Measurements from ENCODE around the gene MAP1LC3B.

MAP1LC3B gene

GRCh38 chr16:87365021-87365713, 27.0 kb upstream of the MAP1LC3B start:
- TF ChIP-seq NFIC (IDR thresholded peaks at IDR 0.05) (no peak), EGR1 (IDR thresholded peaks at IDR 0.05) (no peak), EP300 (IDR thresholded peaks at IDR 0.05; ENCODE audit: borderline replicate concordance) (no peak), REST (IDR thresholded peaks at IDR 0.05; ENCODE audit: low read depth) (no peak), TAF1 (IDR thresholded peaks at IDR 0.05; ENCODE audit: low read depth) (no peak)

GRCh38 chr16:87366288-87366687, 25.8 kb upstream of the MAP1LC3B start:
- TF ChIP-seq CREB1 (IDR thresholded peaks at IDR 0.05; ENCODE audit: low read depth) (no peak), TEAD4 (IDR thresholded peaks at IDR 0.05) (no peak), NFIC (IDR thresholded peaks at IDR 0.05) (no peak), USF1 (IDR thresholded peaks at IDR 0.05) (no peak), TAF1 (IDR thresholded peaks at IDR 0.05; ENCODE audit: low read depth) (no peak), CEBPB (IDR thresholded peaks at IDR 0.05) (no peak), YY1 (IDR thresholded peaks at IDR 0.05; ENCODE audit: low read depth) (no peak), RAD21 (IDR thresholded peaks at IDR 0.05; ENCODE audit: low read depth) (no peak), EGR1 (IDR thresholded peaks at IDR 0.05) (no peak), MAX (IDR thresholded peaks at IDR 0.05) (no peak), TCF12 (IDR thresholded peaks at IDR 0.05; ENCODE audit: low read depth) (no peak), FOXM1 (IDR thresholded peaks at IDR 0.05; ENCODE audit: borderline replicate concordance, low read depth) (no peak), ZBTB7A (IDR thresholded peaks at IDR 0.05; ENCODE audit: low read depth) (no peak)

GRCh38 chr16:87366930-87367329, 25.2 kb upstream of the MAP1LC3B start:
- TF ChIP-seq RAD21 (IDR thresholded peaks at IDR 0.05; ENCODE audit: low read depth) (no peak), CREB1 (IDR thresholded peaks at IDR 0.05; ENCODE audit: low read depth) (no peak), FOXM1 (IDR thresholded peaks at IDR 0.05; ENCODE audit: borderline replicate concordance, low read depth) (no peak), EGR1 (IDR thresholded peaks at IDR 0.05) (no peak), EP300 (IDR thresholded peaks at IDR 0.05; ENCODE audit: borderline replicate concordance) (no peak), MAX (IDR thresholded peaks at IDR 0.05) (no peak), YY1 (IDR thresholded peaks at IDR 0.05; ENCODE audit: low read depth) (no peak), TCF12 (IDR thresholded peaks at IDR 0.05; ENCODE audit: low read depth) (no peak), NFIC (IDR thresholded peaks at IDR 0.05) (no peak), USF1 (IDR thresholded peaks at IDR 0.05) (no peak), TAF1 (IDR thresholded peaks at IDR 0.05; ENCODE audit: low read depth) (no peak)

GRCh38 chr16:87367529-87367928, 24.6 kb upstream of the MAP1LC3B start:
- TF ChIP-seq NFIC (IDR thresholded peaks at IDR 0.05) (no peak), TEAD4 (IDR thresholded peaks at IDR 0.05) (no peak), CREB1 (IDR thresholded peaks at IDR 0.05; ENCODE audit: low read depth) (no peak), RAD21 (IDR thresholded peaks at IDR 0.05; ENCODE audit: low read depth) (no peak), EP300 (IDR thresholded peaks at IDR 0.05; ENCODE audit: borderline replicate concordance) (no peak), MAX (IDR thresholded peaks at IDR 0.05) (no peak), TAF1 (IDR thresholded peaks at IDR 0.05; ENCODE audit: low read depth) (no peak), CEBPB (IDR thresholded peaks at IDR 0.05) (no peak), REST (IDR thresholded peaks at IDR 0.05; ENCODE audit: low read depth) (no peak), YY1 (IDR thresholded peaks at IDR 0.05; ENCODE audit: low read depth) (no peak), ZBTB7A (IDR thresholded peaks at IDR 0.05; ENCODE audit: low read depth) (no peak), EGR1 (IDR thresholded peaks at IDR 0.05) (no peak), TCF12 (IDR thresholded peaks at IDR 0.05; ENCODE audit: low read depth) (no peak), USF1 (IDR thresholded peaks at IDR 0.05) (no peak), FOXM1 (IDR thresholded peaks at IDR 0.05; ENCODE audit: borderline replicate concordance, low read depth) (no peak)

Measured in Ishikawa (cell line).